ENCODE results near the gene RARA. TPM values are rescaled to one million over a fixed set of nuclear protein-coding genes. Genes with fewer than 3 reads are reported as not detected.

Gene RARA
- total RNA-seq, 1 experiment from 2014 or later, result 25.4 TPM

- DNase-seq (ENCODE audit: low spot score), result no peak
- no peaks in the 10 kb centered on the region for H3K27me3 ChIP-seq (replicated peaks; ENCODE audit: insufficient read depth, low read depth, low read length, poor library complexity)
- H3K9me3 ChIP-seq (ENCODE audit: low read depth, low read length, poor library complexity, severe bottlenecking), result no peaks in the 10 kb centered on the region
- no peak overlapping the region for H3K4me3 ChIP-seq (ENCODE audit: low read depth, low read length, poor library complexity, severe bottlenecking)
- peaks cover 15% of the 10 kb centered on the region for H3K36me3 ChIP-seq (ENCODE audit: insufficient read depth, low read length, poor library complexity, severe bottlenecking)
- ChIA-PET POLR2A (ENCODE audit: low non-redundant PET) (interaction anchor here (0.5 kb wide), 1 partner anchor 164 kb away, joined by 3 read pairs; no protein-coding TSS in a partner anchor), CTCF (no interaction called here)
- H3K4me1 ChIP-seq (ENCODE audit: insufficient read depth, low read length, poor library complexity, severe bottlenecking), result peaks cover 6% of the 10 kb centered on the region
- no TSS peak for BruUV-seq (replicated peaks)
- no peak for TF ChIP-seq EZH2 (IDR thresholded peaks at IDR 0.05; ENCODE audit: borderline replicate concordance, low read depth, low read length, poor library complexity, severe bottlenecking)
- no peak for TF ChIP-seq CTCF (conservative IDR thresholded peaks at IDR 0.05; ENCODE audit: low read depth, low read length)
- intact Hi-C loops (cut with micrococcal nuclease; ENCODE audit: unreplicated experiment), result loop anchor here (5.0 kb wide), 1 partner anchor 84 kb away; no protein-coding TSS in a partner anchor
- no peak overlapping the region for H3K27ac ChIP-seq (ENCODE audit: low read depth, low read length, poor library complexity, severe bottlenecking)
Measured at GRCh38 chr17:40286473-40286872, 22.5 kb upstream of the RARA start.

DNA sequence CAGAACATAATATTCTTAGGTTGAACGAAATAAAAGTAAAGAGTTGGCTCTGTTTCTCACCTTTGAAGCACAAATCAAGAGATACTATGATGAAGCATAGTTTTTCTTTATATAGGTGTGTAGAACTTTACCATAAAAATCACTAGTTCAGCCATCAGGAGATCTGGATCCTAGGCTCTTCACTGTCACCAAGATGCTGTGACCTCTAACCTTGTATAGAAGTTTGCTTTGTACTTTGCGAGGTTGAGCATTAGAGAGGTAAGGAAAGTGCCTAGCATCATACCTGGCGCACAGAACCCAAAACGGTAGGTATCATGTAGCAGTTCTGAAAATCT lies 21.9 kb upstream of the RARA start:
- Histone ChIP-seq H3K4me1 (ENCODE audit: insufficient read depth, low read length, poor library complexity, severe bottlenecking) (peaks cover 6% of the 10 kb centered on the region), H3K9me3 (ENCODE audit: low read depth, low read length, poor library complexity, severe bottlenecking) (no peaks in the 10 kb centered on the region), H3K36me3 (ENCODE audit: insufficient read depth, low read length, poor library complexity, severe bottlenecking) (peaks cover 19% of the 10 kb centered on the region), H3K27ac (ENCODE audit: low read depth, low read length, poor library complexity, severe bottlenecking) (no peak overlapping the region), H3K4me3 (ENCODE audit: low read depth, low read length, poor library complexity, severe bottlenecking) (no peak overlapping the region), H3K27me3 (replicated peaks; ENCODE audit: insufficient read depth, low read depth, low read length, poor library complexity) (no peaks in the 10 kb centered on the region)
- POLR2A ChIA-PET (ENCODE audit: low non-redundant PET), result no interaction called here
- TF ChIP-seq EZH2 (IDR thresholded peaks at IDR 0.05; ENCODE audit: borderline replicate concordance, low read depth, low read length, poor library complexity, severe bottlenecking) (no peak), CTCF (conservative IDR thresholded peaks at IDR 0.05; ENCODE audit: low read depth, low read length) (no peak)
- DNase-seq (ENCODE audit: low spot score), result no peak
- BruUV-seq (replicated peaks), result no TSS peak
- intact Hi-C loops (cut with micrococcal nuclease; ENCODE audit: unreplicated experiment), result loop anchor here (5.0 kb wide), 1 partner anchor 85 kb away; no protein-coding TSS in a partner anchor
- CTCF ChIA-PET, result no interaction called here

DNA sequence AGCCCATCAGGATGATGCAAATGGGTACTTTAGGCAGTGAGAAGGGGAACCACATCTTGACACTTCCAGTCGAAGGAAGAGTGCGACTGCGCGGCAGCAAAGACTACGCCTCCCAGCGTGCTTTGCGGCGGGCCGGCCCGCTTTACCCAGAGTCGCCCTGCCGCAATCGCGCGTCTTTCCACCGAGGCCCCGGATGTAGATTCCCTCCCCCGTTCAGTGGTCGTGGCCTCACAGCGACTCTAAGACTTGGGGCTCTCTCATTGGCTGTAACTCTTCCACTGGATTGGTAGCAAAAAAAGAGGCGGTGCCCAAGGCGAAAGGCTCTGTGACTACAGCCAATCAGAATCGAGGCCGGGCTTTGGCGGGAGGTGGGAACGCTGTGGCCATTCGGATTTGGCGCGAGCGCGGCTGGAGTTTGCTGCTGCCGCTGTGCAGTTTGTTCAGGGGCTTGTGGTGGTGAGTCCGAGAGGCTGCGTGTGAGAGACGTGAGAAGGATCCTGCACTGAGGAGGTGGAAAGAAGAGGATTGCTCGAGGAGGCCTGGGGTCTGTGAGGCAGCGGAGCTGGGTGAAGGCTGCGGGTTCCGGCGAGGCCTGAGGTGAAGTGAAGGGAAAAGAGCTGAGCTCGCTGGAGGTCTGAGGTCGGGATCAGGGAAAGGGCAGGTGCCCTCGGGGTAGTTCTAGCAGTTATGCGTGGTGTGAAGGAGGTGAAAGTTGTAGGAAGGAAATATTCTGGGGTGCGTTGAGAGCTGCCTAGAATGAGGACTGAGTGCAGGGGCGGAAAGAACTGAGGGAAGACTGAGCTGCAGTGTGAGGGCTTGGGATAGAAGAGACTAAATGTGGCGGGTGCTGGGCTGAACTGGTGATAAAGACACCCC lies 21.2 kb upstream of the RARA start, which contains the start of gene CDC6:
CDC6 (plus strand) TSS at position 386 of the 876 bp plus-strand sequence. CDS start 1,542 bp downstream, outside the sequence.
- peaks cover 6% of the 10 kb centered on the region for H3K4me1 ChIP-seq (ENCODE audit: insufficient read depth, low read length, poor library complexity, severe bottlenecking)
- no peaks in the 10 kb centered on the region for H3K9me3 ChIP-seq (ENCODE audit: low read depth, low read length, poor library complexity, severe bottlenecking)
- H3K27me3 ChIP-seq (replicated peaks; ENCODE audit: insufficient read depth, low read depth, low read length, poor library complexity), result no peaks in the 10 kb centered on the region
- BruUV-seq (replicated peaks), result TSS peak; percentile 64
- peak; percentile 98 for DNase-seq (ENCODE audit: low spot score)
- intact Hi-C loops (cut with micrococcal nuclease; ENCODE audit: unreplicated experiment), result loop anchor here (5.0 kb wide), 1 partner anchor 85 kb away; no protein-coding TSS in a partner anchor
- H3K27ac ChIP-seq (ENCODE audit: low read depth, low read length, poor library complexity, severe bottlenecking), result peak within 1 kb of the TSS; percentile 92
- peaks cover 19% of the 10 kb centered on the region for H3K36me3 ChIP-seq (ENCODE audit: insufficient read depth, low read length, poor library complexity, severe bottlenecking)
- TF ChIP-seq EZH2 (IDR thresholded peaks at IDR 0.05; ENCODE audit: borderline replicate concordance, low read depth, low read length, poor library complexity, severe bottlenecking), result no peak
- H3K4me3 ChIP-seq (ENCODE audit: low read depth, low read length, poor library complexity, severe bottlenecking), result peak within 1 kb of the TSS; percentile 85
- POLR2A ChIA-PET (ENCODE audit: low non-redundant PET), result interaction anchor here (0.5 kb wide), 1 partner anchor 1081 kb away, joined by 6 read pairs; no protein-coding TSS in a partner anchor
- CTCF ChIA-PET, result interaction anchor here (0.7 kb wide), 1 partner anchor 113 kb away, joined by 3 read pairs; no protein-coding TSS in a partner anchor

Measured in A673 (cell line).